GM23248 (cell line): ENCODE results near the gene CYP3A5.
"Not testable (repeated sequence)": the region's sequence is repeated elsewhere in the genome, so short reads cannot be mapped to it uniquely, and the experiment has no call there.

Experiments
- EZH2 ChIP-seq: fragments of 200-600 bp; sonication (generic); IDR thresholded peaks from 2 replicates; pipeline ENCODE4 v1.6.1; 2018; ENCODE audit warnings: antibody characterized with exemption, mild to moderate bottlenecking; ENCODE audit not compliant: insufficient read depth, poor library complexity, severe bottlenecking
- EZH2phosphoT487 ChIP-seq: fragments of 200-600 bp; sonication (generic); IDR thresholded peaks from 2 replicates; pipeline ENCODE4 v1.6.1; 2018; ENCODE audit warnings: antibody characterized with exemption, moderate library complexity, mild to moderate bottlenecking, low read depth; ENCODE audit not compliant: insufficient read depth

GRCh38 chr7:99685871-99686608 lies 6.2 kb upstream of the CYP3A5 start:
- TF ChIP-seq EZH2, EZH2phosphoT487: not testable (repeated sequence)
